CD4-positive, alpha-beta T cell treated with Interleukin-17A for 4 hours (primary cell): Measurements from ENCODE around the gene SS18L1.
"Not testable (repeated sequence)": the region's sequence is repeated elsewhere in the genome, so short reads cannot be mapped to it uniquely, and the experiment has no call there.

Source experiments
- DNase-seq: peaks from one replicate; pipeline ENCODE4 v3.0.0-alpha.2; 2020; ENCODE audit warnings: mixed read lengths

SS18L1 gene

DNA sequence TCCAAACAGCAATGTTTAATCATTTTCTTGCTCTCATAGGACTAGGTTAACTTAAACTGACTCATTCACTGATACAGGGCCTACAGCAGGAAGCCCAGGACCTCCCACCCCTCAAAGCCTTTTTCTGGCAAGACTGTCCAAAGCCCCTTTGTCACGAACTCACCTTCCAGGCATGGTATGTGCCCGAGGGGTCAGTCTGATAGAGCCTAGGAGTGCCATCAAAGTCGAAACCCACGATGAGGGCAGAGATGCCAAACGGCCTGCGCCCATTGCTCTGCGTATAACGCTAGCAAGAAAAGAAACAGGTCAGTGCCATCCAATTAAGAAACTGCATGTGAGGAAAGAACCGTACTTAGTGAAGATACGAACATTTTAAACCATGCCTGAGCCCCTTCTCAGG lies 4.7 kb upstream of the SS18L1 start:
- no peak for DNase-seq

DNA sequence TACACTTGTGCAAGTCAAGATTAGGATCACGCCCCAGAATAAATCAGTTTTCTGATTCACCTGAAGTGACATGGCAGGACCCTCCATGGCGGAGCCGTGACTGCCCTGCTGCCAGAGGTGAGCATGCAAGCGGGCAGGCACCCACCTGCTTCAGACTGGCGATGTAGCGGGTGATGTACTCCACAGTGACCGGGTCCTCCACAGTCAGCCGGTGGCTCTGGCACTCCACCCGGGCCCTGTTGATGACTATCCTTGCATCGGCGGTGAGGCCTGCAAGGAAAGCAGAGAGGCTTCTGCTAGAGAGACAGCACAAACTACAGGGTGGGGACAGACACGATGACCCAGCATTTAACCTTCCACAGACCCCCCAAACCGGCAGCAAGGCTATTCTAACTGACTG lies 3.9 kb upstream of the SS18L1 start:
- no peak for DNase-seq

- DNase-seq: no peak
These were observed 2.5 kb upstream of the SS18L1 start for GRCh38 chr20:62141043-62141396.

DNA sequence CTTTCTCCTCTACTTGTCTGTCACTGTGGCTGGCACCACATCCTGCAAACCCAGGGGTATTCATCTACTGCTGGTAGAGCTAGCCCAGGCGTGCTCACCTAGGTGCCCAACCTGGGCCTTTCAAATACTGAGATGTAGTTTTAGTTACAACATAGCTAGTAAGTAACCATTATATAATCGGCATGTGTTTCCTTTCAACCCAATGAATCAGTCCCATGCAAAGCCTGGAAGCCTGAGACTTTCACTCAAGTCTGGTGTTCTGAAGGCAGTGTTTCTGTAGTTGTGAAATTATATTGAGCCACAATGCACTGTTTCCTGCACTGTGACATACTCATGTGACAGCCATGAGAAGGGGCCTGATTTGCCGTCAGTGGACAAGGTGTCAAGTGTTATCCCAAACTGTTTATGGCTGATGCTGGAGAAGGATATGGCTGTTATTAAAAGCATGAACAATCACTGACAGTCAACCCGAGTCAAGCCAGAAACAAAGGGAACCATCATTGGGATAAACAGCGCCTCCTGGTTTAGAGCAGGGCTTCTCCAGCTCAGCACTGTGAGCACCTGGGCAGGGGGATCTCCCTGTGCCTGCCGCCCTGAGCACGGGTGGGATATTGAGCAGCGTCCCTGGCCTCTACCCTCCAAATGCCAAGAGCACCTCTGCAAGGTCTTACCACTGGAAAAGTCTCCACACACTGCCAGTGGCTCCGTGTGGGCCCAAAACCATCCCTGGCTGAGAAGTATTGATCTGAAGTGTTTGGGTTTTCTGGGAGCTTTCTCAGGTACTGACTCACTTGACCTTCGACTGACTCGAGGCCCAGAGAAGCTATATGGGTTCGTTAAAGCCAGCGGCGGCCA lies 1.9 kb upstream of the SS18L1 start:
- no peak for DNase-seq

DNA sequence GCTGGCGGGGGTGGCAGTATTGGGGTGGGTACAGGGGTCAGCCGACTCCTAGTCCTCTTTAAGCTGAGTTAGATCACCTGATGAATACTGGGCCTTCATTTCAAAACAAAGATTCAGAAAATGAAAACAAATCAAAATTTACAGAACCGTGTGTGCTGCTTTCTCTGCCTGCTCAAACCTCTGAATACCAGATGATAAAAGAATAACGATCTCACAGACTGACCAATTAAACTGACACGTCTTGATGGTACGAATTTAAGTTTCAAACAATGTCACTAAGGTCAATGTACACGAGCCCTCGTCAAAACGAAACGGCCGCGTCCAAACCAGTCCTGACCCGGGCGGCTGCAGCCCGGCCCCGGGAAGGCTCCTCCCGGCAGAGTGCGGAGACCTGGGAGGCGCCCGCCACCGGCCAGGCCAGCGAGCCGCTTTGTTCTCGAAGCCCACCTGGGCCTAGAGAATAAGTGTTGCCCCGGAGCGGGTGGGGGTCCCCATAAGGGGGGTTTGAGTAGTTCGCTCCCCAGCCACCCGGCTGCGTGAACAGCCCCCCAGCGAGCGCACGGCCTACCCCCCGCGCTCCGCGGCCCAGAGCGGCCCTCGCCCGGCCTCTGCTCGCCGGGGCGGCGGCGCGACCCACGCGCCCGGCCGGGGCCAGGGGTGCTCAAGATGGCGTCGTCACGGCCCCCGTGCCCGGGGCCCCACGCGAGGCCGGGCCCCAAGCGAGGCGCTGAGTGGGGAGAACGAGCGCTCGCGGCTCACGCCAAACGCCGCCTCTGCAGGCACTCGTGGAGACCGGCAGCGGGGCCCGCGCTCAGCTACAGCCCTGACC lies 1.1 kb upstream of the SS18L1 start:
- DNase-seq: no peak

DNA sequence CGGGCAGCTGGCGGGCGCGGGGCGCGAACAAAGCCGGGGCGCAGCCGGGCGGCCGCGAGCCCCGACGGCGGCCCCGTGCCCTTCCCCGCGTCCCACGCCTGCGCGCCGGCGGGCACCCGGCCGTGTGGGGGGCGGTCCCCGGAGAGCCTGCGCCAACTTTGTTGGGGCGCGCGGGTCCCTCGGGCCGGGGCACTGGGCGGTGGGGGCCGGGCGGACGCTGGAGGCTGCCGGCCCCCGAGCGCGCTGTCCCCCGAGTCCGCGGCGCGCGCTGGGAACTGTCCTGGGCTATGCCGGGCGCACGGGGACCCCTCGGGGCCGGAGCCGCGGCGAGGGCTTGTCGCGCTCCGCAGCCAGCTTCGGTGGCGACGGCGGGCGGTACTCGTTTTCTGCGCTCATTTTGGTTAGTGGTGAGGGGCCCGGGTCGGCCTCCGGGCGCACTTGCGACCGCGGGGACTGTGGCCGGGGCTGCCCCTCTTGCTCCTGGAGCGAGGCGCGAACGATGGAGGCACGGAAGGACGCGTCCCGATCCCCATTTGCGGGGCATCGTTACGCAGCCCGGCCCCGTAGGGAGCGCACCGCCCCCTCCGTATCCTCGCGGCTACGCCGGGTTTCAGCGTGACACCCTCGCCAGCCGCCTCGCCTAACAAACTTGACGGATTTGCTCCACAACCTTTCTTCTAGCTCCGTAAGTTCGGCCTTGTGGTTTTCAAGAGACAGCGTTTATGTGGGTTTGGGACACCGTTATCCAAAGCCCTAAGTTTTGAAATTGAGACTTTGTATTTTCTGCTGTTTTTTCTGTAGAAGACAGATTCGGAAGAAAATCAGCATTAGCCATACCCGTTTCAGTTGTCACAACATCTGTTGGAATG lies 622 bp downstream of the SS18L1 start:
- peak; percentile 68 for DNase-seq

DNA sequence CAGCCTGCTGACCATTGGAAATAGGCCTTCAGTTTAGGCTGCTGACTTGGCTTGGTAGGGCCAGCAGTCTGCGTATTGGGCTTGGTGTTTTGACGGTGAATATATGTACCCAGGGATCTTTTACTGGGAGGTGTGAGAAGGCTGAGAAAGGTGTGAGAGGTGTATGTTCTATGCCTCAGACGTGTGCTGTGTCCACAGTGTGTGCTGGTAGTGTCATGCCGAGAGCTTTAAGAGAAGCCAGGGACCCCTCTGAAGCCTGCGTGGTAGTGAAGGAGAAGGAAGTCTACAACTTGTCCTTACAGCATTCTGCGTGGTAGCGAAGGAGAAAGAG lies 2.1 kb downstream of the SS18L1 start:
- no peak for DNase-seq

GRCh38 chr20:62146019-62146755 lies 2.6 kb downstream of the SS18L1 start:
- DNase-seq: no peak

- DNase-seq: no peak
These were observed 3.6 kb downstream of the SS18L1 start for GRCh38 chr20:62147125-62147524.

DNA sequence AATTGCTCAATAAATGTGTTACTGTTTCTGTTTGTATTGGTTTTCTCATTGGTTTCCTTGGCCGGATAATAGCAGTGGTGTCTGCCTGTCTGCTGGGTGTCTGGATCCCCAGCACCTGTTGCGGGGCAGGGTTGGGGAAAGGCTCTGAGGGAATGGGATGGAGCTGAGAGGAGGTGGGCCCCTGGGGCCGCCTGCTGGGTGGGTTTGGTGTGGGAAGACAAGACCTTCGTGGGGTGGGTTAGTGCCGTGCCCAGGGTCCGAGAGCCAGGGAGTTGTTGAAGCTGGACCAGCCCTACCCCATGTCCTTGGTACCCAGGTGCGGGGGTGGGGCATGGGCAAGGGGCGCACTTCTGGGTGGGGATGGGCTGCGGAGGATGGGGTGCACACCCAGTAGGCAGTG lies 4.0 kb downstream of the SS18L1 start:
- DNase-seq: no peak

- not testable (repeated sequence) for DNase-seq
These were observed 4.8 kb downstream of the SS18L1 start for GRCh38 chr20:62148383-62148782.

DNA sequence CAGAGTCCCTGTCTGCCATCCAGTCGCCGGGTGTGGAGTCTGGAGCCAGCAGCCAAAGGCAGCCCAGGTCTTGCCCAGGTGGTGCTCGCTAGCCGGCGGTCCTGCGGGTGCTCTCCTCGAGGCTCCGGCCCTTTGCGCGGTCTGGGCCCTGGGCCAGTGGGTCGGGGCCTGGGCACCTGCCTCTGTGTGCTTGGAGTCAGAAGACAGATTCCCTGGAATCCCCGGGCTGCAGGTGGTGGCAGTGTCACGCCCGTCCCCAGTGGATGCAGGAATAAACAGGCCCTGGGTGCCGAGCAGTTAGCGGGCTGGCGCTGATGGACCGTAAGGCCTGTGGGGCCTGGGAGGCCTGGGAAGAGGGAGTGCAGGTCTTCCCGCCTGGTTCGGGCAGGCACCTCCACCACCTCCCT lies 5.3 kb downstream of the SS18L1 start:
- no peak for DNase-seq

GRCh38 chr20:62149532-62150309 lies 6.2 kb downstream of the SS18L1 start:
- DNase-seq: no peak

DNA sequence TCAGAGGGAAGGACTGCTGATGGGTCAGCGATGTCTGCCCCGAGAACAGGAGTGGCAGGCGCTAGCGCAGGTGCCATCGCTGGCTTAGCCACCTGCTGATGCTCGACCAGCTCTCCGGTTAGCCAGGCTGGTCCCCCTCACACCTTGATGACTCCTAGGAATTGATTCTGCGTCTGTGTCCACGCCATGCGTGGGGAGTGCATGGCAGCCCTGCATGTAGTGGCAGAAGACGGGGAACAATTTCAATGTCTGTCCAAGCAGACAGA lies 6.7 kb downstream of the SS18L1 start:
- DNase-seq: no peak

DNA sequence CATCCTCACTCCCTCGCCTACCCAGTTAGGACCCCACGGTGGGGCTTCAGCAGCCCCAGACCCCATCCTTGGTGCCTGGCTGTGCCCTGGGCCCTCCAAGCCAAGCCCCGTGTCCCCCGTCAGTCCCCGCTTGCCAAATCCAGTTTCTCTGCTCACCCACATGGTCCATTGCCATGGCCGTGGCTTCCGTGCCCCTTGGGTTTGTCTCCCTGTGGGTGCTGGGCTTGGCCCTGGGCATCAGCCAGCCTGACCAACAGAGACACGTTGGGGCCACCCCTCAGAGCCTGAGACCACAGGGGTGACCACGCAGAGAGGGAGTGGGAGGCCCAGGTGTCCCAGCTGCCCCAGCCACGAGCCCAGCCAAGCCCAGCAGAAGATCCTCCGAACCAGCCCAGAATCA lies 7.7 kb downstream of the SS18L1 start:
- DNase-seq: no peak

DNA sequence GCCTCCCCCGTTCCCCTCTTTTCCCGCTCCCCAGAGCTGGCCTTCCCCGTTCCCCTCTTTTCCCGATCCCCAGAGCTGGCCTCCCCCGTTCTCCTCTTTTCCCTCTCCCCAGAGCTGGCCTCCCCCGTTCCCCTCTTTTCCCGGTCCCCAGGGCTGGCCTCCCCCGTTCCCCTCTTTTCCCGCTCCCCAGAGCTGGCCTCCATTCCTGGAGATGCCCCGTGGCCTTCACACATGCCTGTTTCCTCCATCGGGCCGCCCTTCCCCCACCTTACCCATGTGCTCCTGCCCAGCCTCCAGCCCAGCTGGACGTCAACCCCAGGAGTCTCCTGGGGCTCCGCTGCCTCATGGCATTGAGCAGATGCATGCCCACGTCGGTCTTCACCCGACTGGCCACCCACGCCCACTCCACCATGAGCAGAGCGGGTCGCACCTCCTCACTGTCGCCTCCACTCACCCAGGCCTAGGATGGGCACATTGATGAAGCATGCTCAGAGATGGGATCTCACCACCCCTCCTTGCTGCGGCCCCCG lies 8.3 kb downstream of the SS18L1 start:
- DNase-seq: no peak

DNA sequence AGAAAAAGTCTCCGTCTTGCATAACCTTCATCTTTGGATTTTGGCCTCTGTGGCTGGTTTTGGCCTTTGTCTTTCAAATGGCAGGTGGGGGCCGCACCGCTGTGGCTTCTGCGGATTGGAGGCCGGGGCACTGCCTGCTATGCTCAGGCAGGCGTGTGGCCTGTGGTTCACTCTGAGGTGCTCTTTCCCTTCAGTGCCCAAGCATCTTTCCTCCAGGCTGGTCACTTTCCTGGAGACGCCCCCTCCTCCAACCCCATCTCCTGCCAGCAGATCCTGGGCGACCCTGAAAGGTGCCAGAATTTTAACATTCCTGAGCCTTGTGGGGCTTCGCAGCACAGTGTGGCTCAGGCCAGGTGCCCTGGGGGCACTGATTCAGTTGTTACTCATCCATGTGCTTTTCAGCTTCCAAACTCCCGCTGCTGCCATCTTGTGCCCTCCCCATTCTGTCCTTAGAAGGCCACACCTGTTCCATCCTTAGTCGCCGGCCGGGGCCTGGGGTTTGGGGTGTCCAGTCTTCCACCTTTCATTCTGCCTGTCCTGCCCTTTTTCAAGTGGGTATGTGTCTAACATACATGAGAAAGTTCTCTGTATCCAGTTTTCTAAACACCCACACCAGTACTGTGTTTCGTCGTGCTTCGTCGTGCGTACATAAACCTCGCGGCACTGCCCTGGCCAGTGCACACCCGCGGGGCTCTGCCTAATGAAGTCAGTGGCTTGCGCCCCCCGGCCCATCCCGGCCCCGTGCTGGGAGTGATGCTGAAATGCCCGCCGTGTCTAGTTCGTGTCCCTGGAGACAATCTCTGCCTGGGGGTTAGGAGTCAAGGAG lies 12.1 kb downstream of the SS18L1 start:
- DNase-seq: no peak

- no peak for DNase-seq
These were observed 12.6 kb downstream of the SS18L1 start for GRCh38 chr20:62156254-62156556.

- peak; percentile 81 for DNase-seq
These were observed 13.2 kb downstream of the SS18L1 start for GRCh38 chr20:62156592-62157386.

DNA sequence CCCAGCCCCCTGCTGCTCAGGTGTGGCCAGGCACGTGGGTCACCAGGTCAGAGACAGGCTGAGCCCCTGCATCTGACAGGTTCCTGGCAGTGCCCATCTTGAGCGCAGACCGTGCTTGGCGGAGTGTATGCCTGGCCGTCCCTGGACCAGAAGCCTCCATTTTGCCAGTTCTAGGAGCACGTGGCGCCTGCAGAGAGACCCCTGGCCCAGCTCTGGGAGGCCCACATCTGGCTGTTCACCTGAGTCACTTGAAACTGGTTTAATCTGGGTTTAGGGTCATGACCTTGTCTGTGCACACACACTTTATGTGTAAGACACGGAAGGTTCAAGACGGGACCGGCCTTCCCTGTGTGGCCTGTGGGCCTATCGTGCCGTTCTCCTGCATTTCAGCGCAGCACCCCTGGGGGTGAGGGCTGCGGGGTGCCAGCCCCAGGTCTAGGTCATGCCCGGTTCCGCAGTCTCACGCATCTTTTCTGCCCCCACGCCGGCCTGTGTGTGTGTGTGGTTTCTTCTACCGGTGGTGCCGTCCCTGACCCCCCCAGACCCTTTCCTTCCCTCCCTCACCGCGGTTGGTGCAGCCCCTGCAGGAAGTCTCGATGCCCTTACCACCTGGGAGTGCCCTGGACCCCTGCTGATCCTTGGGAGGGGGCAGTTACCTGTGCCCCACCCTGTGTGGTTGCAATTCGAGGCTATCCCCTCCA lies 14.0 kb downstream of the SS18L1 start:
- DNase-seq: no peak
